OCI-LY3 (cell line): ENCODE results near the gene PANK4.

Experiments
- EZH2phosphoT487 ChIP-seq: fragments of 200-600 bp; shearing (Covaris generic); IDR thresholded peaks from 2 replicates; pipeline ENCODE4 v1.6.1; 2018; ENCODE audit warnings: antibody characterized with exemption, mixed run types, low read depth
- TF ChIP-seq, protein P1 (sequence below): fragments of 200-600, 300-600 bp; sonication (generic); IDR thresholded peaks from 2 replicates; pipeline ENCODE4 v1.5.1; 2014; ENCODE audit warnings: antibody characterized with exemption, low read length, low read depth

DNA sequence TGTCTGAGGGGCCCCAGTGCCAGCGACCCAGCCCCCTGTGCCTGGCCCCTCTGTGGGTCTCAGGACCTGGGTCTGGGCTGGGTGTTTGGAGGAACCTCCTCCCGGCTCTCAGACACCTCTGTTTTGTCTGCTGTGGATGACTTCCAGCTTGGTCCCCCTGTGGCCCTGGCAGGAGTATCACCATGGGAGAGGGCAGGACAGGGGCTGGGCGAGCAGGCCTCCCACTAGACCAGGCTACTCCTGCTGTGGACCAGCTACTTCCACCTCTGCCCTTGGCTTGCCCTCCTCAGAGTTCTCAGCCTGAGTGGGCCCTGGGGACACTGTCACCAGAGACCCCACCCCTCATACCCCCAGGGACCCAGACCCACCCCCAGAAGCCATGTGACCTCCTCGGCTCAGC lies 28.5 kb downstream of the PANK4 start:
- TF ChIP-seq, protein P1, sequence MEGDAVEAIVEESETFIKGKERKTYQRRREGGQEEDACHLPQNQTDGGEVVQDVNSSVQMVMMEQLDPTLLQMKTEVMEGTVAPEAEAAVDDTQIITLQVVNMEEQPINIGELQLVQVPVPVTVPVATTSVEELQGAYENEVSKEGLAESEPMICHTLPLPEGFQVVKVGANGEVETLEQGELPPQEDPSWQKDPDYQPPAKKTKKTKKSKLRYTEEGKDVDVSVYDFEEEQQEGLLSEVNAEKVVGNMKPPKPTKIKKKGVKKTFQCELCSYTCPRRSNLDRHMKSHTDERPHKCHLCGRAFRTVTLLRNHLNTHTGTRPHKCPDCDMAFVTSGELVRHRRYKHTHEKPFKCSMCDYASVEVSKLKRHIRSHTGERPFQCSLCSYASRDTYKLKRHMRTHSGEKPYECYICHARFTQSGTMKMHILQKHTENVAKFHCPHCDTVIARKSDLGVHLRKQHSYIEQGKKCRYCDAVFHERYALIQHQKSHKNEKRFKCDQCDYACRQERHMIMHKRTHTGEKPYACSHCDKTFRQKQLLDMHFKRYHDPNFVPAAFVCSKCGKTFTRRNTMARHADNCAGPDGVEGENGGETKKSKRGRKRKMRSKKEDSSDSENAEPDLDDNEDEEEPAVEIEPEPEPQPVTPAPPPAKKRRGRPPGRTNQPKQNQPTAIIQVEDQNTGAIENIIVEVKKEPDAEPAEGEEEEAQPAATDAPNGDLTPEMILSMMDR = no peak
- no peak for TF ChIP-seq EZH2phosphoT487
